GM19324 (cell line): Measurements from ENCODE around the gene ZFAND6.

Experiments used
- ATAC-seq: cut with Tn5 transposase; IDR thresholded peaks from one replicate; pipeline ENCODE4 v1.9.1; 2021; ENCODE audit warnings: mild to moderate bottlenecking, moderate library complexity; ENCODE audit not compliant: unreplicated experiment, low FRiP score

ZFAND6 gene

DNA sequence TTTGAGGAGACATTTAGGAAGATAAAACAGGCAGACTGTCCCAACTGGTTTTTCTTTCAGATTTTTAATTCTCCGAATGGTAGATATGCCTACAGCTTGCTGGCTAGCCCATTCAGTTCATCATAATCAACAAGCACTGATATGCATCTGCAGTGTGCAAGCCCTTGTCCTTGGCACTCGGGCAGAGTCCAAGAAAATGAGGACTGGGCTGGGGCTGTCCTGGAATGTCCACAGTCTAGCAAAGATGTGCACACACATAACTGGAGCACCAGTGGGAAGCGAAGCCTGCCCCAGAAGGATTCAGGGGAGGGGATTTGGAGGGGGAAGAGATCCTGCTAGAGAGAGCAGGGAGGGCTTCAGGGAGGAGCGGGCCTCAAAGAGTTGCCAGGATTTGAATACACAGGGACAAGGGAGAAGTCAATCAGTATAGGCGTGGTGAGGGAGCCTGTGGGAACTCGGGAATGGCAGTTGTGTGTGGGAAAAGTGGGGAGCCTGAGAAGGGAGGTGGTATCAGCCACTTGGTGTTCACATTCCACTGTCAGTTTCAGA lies 102.1 kb downstream of the ZFAND6 start:
- no peak for ATAC-seq

GRCh38 chr15:80162059-80162554 lies 102.6 kb downstream of the ZFAND6 start:
- ATAC-seq = no peak

DNA sequence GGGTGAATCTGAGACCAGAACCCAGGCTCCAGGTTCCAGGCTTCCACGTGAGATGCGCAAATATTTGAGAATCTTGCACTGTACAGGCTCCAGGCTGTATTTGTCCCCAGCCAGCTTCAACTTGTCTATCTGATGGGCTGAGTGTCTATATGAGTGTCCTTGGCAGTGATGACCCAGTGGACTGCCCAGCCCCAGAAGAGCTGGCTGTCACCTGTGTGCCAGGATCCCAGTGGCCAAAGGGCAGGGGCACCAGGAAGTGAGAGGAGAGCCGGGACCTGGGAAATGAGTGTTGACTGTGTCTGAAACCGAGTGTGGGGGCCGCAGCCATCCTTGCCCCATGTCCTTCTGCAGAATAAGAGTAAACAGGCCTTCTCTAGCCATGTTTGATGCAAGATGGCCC lies 103.7 kb downstream of the ZFAND6 start:
- ATAC-seq = no peak

GRCh38 chr15:80163897-80164296 lies 104.4 kb downstream of the ZFAND6 start:
- no peak for ATAC-seq

- ATAC-seq = no peak
These were observed 108.5 kb downstream of the ZFAND6 start for GRCh38 chr15:80167936-80168335.

GRCh38 chr15:80168421-80168820 lies 108.9 kb downstream of the ZFAND6 start:
- no peak for ATAC-seq

DNA sequence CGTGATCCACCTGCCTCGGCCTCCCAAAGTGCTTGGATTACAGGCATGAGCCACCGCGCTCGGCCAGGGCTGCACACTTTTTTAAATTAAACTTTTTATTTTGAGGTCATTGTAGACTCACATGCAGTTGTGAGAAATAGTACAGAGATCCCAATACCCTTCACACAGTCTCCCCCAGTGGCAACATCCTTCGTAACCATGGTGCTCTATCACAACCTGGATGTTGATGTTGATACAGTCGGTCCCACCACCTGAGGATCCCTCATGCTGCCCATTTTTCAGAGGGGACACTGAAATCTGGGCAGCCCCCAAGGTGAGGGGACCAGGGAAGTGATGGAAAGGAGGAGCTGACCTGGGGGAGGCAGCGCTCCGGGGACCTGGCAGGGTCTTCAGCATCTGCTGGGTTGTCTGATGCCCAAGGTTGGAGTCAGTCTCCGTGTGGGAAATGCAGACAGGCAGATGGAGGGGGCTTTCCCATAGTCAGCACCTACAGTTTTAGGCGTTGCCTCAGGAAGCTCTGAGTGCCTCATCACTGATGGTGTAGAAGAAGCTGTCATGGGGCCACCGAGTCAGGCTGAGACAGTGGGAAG lies 110.4 kb downstream of the ZFAND6 start:
- ATAC-seq = no peak

DNA sequence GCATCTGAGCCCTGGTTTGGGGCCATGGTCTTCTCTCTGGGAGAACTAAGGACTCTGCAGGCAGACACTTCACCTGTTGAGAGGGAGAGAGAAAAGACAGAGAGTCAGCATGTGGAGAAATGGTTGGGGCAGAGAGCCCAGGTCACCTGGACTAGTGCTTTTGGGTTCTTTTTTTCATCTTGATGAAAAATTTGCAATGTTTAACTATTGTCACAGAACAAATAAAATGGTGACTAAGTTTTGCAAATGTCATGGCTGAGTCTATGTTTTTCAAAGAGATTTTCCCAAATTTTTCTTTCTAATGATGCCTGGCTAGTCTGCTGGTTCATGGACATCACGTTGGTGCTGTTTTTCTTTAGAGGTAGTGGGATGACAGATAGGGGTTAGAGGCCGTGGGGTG lies 111.1 kb downstream of the ZFAND6 start:
- no peak for ATAC-seq

DNA sequence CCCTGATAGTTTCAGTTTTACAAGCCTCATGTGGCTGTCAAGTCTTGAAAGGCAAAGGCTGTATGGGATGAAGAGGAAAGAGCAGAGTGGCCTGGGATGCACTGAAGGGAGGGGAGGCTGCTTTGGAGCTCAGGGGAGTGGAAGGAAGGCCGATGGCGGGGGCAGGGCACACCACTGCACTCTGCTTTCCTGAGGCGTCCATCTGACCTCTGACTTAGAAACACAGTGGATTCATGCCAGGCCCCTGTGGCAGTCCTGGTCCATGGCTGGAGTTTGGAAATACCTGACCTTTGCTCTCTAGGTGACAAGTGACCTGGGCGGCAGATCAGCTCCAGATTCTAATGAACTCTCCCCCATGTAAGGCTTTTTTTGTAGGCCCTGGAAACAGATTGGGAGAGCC lies 112.3 kb downstream of the ZFAND6 start:
- ATAC-seq = no peak

DNA sequence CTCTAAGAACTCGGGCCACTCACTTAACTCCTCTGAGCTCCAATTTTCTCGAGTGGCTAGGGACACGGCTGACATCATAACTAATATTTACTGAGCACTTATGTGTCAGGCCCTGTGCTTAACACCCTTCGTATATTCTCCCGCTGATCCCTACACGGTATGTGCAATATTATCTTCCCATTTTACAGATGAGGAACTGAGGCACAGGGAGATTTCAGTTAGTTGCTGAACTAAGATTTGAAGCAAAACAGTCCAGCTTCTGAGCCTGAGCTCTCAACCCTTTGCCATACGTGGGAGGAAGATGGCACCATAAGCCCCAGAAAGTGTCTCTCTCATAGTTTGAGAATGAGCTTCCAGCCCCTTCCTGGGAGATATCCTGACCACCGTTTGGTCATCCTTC lies 112.9 kb downstream of the ZFAND6 start:
- no peak for ATAC-seq

- no peak for ATAC-seq
These were observed 113.7 kb downstream of the ZFAND6 start for GRCh38 chr15:80173022-80173759.

DNA sequence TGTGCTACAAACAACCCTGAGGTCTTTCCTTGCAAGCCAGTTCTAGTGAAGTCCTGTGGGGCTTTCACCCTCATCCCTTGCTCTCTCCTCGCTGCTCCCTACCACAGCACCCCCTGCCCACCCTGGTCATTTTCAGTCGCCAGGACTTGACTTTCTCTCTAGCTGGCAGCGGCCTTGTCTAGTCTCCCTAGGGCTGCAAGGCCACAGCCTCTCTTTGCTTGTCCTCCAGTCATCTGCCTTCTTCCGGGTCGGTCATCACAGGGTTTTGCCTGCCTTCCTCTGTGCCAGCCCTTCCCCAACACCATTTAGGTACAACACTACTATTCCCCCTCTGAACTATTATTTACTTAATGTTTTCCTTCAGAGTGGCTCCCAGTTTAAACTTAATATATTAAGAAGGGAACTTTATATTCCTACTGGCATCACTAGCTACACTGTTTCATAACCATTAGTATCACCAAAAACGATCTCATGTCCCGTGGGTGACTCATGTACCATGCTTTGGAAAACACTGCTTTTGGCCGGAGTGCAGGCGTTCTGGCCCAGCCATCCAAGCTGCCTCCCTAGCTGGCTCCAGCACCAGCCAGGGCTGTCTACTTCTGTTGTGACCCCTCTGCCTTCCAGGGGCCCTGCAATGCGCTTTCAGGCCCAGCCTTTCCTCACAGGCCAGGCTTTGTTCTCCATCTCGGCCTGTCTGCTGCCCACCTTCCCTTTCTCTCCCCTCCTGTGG lies 114.7 kb downstream of the ZFAND6 start:
- ATAC-seq = no peak

DNA sequence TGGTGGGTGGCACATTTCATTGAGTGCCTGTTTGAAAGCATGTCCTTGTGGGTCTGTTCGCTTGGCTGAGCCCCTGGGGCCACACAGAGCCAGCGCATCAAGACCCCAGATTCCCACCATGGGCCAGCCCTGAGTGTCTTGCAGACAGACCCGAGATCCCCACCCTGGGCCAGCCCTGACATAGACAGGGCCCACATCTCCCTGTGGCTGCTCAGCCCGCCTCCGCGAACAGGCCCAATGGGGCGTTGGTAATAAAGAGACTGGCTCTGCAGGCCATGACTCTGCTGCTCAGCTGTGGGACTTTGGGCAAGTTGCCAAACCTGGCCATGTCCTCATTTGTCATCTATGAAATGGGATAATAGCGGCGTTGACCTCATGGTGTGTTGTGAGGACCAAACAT lies 116.0 kb downstream of the ZFAND6 start:
- ATAC-seq = no peak

- ATAC-seq = no peak
These were observed 117.0 kb downstream of the ZFAND6 start for GRCh38 chr15:80176443-80176842.

DNA sequence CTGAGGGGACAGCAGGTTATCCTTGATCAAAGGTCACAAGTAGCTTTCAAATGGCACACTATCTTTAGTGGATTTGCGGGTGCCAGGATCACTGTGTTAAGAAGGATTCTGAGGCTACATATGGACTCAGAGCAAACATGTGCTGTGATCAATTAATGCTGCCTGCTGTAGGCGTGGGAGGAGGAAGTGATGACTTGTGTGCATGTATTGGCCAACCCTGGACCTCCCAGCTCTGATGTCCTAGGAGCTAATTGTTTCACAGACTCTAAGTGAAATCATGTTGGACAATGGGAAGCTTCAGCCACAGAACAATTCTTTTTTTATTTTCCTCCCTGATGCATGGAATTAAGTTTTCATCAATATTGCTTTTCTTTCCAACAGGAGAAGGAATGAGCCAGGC lies 117.7 kb downstream of the ZFAND6 start:
- ATAC-seq = no peak

DNA sequence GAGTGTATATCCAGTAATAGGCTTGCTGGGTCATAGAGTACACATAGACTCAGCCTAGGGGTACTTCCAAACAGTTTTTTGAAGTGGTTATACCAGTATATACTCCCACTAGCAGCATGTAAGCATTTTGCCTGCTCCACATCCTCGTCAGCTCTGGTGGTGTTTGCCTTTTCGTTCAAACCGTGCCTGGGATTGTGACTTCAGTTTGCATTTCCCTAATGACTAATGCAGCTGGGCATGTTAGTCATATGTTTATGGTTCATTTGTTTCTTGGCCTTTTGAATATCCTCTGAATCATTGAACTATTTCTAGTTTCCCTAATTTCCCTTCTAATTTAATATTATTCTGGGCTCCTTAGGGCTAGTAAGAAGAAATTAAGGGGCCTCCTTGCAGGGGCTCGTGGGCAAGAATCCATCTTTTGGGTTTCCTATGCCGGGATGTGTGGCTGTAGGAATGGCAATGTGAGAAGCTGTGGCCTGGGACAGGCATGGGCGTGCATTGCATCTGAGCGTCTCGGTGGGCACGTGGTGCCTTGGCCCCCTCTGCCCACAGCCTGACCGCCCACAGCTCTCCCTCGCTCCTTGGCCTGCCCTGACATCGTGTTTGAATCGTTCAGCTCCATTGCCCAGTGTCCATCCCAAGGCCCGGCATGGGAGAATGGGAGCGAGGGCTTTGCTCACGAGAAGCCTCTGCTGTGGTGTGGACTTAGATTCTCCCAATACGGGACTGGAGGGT lies 119.7 kb downstream of the ZFAND6 start:
- no peak for ATAC-seq

DNA sequence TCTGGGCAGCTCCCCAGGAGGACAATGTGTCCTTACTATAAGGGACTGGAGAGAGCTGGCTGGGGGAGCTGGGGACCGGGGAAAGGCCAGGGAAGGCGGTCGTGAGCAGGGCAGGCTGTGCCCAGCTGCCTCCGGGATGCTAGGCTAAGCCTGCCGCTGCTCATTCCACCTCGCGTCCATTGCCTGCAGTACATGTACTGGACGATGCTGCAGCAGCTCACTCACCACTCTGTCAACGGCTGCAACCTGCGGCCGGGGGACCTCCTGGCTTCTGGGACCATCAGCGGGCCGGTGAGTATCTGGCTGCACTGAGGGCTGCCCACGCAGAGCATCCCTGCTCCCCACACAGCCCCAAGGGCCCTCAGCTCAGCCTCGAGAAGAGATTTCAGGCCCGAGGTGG lies 120.5 kb downstream of the ZFAND6 start:
- no peak for ATAC-seq

GRCh38 chr15:80180468-80180867 lies 121.0 kb downstream of the ZFAND6 start:
- ATAC-seq = no peak

DNA sequence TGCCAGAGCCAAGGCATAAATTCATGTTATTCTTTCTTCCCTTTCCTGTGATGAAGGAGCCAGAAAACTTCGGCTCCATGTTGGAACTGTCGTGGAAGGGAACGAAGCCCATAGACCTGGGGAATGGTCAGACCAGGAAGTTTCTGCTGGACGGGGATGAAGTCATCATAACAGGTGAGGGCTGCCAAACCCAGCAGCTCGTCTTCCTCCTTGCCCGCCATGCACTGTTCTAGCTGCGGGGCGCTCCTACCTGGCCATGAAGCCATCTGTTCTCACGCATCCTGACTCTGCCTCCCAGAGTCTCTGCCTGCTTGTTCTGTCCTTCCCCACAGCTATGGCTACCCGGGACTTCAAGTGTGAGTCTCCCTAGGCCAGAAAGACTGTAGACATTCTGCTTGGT lies 121.5 kb downstream of the ZFAND6 start:
- ATAC-seq = no peak

DNA sequence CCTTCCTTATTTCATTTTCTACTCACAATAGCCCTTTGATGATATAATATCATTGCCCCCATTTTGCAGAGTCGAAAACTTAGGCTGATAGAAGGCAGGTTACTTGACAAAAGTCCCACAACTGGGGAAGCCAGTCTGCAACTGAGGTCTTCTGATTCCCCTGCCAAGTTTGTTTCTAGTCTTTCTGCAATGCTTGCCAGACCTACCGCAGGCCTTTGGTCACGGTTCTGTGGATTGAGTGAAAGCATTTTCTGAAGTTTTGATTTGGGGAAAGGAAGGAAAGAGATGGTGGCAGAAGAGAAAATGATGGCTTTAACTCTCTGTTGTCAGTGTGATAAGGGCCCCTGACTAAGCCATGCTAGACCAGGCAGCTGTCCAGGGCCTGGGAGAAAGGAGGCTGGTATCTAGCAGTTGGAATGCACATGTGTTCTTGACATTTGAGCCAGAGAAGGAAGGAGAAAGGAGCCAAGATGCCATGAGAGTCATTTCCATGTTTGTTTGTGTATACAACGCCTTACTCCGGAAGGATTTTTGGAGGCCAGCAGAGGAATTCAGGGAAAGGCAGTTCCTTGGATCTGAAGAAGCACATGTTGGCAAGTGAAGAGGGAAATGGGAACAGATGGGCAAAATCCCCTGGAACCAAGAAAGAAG lies 123.3 kb downstream of the ZFAND6 start:
- no peak for ATAC-seq
